GM23248 (cell line): ENCODE measurements around the gene LDB2.

ENCODE experiments used
- EZH2 ChIP-seq: fragments of 200-600 bp; sonication (generic); IDR thresholded peaks from 2 replicates; pipeline ENCODE4 v1.6.1; 2018; ENCODE audit warnings: antibody characterized with exemption, mild to moderate bottlenecking; ENCODE audit not compliant: insufficient read depth, poor library complexity, severe bottlenecking
- EZH2phosphoT487 ChIP-seq: fragments of 200-600 bp; sonication (generic); IDR thresholded peaks from 2 replicates; pipeline ENCODE4 v1.6.1; 2018; ENCODE audit warnings: antibody characterized with exemption, moderate library complexity, mild to moderate bottlenecking, low read depth; ENCODE audit not compliant: insufficient read depth

DNA sequence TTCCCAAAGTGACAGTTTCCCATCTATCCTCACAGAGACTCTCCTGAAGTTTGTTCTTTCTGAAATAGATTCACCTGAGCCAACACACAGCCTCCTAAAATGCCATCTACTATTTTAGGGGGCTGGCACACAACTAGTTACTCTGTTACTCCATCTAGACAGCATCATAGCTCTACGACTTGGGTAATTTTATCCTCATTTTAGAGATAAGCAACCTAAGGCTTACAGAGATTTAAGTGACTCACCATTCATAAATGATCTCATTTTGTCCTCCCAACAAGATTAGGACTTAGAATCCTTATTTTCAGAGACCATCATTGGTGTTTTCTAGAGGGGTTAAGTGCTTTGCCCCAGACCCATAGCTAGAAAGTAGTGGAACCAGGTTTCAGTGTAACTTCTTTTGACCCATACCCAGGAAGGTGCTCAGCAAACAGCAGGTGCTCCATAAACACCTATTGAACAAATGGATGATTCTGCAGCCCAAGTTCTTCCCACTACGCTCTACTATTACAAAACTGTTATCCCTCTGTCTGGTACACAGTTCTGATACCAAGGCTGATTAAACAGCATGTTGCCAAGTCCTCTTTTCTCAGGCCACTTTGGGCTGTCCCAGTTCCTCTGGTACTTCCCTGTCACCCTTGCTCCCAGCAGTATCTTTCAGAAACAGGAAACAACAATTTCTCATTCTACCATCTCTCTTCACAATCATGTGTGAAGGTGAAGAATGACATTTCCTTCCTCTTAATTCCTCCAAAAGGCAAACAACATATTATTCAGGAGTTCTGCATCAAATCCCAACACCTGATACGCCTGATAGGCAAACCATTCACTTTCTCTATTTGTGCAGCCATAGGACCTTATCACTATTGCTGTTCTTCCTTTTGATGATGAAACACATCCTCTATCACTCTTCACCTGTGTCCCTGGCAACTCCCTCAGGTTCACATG lies 367.5 kb downstream of the LDB2 start:
- TF ChIP-seq EZH2 (no peak), EZH2phosphoT487 (no peak)
